HG03558 (cell line): ENCODE measurements around the gene CRIM1.

Experiments used
- ATAC-seq: cut with Tn5 transposase; IDR thresholded peaks from one replicate; pipeline ENCODE4 v1.9.1; 2021; ENCODE audit warnings: moderate number of reproducible peaks; ENCODE audit not compliant: unreplicated experiment; ENCODE audit errors: extremely low read depth

Gene CRIM1

DNA sequence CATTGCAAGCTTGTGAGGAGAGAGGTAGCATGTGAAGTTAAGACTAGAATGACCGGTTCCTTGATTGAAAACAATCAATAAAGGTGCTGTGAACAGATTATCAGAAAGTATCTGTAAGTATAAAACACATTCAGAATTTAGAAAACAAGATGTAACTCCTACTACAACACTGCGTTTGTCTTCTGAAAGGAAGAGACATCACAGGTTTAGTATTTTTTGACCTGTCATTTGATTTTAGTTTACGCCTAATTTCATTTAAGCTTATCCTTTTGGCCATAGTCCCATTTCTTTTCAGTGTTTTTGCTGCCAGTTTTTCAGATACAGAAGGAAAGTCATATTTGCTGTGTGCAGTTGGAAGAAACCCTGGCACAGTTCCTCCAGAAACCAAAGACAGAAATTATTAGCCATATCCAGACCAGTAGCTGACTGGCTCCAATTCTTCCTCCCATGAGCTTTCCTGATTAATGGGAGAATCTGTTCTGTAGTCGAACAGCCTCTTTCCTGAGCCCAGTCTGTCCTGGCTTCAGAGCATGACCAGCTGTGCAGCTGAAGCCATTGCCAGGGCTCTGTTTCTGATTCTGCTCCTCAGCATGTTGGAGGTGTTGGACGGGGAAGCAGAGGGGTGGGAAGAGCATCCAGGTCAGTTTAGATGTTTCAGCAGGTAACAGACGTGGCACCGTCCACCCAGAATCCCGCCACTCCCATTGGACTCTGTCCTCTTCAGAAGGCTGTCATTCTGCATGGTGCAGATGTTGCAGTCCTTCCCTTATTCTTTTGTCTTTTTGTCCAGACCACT lies 61.0 kb downstream of the CRIM1 start:
- no peak for ATAC-seq

DNA sequence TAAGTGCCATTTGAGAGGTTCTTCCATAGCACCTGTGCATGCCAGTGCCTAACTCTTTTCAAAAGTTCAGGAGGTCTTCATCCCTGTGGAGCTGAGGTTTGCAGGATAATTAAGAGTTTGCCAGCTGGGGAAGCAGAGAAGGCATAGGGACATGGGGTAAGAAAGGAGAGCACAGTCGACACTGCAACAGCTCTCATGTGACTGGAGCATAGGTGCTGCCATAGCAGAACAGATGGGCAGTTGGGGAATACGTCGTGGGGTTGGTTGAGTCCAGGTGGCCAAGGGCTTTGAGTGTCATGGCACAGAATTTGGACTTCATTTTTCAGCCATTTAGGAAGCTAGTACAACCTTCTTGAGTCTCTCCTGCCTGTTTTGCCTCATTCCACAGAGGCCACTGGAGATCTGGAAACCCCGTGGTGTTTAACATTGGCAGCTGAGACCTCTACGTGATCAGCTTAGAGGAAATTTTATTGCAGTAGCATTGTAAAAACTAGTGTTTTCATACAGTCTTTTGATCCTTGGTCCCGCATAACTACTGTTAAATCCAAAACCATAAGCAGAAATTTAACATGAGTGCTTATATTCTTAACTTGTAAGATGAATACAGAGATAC lies 65.1 kb downstream of the CRIM1 start:
- no peak for ATAC-seq

DNA sequence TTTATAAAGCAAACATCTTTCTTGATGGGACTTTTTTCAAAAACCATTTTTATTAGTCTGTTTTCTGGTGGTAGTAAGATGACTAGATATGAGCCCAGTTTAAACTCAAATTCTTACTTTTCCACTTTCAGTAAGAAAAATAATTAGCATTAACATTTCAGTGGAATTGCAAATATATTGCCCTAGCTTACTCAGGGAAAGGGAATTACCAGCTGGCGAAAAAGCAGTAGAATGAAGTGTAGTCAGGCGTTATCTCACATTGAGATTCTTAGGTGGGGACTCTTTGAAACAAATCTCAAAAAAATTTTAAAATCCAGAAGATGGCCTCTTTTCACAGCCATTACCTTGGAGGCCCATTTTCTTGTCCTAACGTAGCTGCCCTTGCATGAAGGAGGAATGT lies 65.8 kb downstream of the CRIM1 start:
- ATAC-seq, result no peak

DNA sequence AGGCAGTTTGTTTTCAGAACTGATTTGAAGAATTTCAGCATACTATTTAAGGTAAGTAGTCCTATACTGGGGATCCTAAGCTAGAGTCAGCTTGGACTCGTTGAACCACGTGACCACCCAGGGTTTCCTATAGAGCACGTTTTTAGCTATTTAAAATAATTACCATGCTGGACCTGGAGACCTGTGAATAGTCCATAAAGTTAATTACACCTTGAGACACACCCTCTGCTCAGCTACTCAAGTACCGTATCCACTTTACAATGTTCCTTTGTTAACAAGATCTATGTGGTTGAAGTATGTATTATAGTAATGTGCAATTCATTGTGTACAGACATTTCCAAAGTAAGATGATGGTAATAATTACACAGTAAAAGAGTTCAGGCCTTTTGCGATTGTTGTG lies 67.6 kb downstream of the CRIM1 start:
- no peak for ATAC-seq

DNA sequence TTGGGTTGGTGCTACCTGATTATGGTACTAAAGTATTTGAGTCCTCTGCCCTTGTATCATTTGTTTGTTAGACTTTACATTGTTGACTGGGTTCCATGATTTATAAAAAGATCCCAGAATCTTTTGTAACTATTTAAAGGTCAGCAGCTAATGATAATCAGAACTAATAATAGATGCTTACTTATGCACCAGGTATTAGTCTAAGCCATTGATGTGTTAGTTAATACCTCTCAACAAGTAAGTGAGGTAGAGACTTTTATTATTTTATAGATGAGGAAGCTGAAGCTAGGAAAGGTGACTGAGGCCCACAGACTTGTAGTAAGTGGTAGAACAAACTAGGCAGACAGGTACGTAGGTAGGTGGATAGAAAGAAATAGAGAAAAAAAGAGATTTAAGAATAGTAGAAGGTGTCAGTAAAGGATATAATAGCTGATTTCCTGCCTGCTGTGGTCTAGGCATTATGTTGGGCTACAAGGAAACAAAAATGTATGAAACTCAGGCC lies 68.1 kb downstream of the CRIM1 start:
- ATAC-seq, result no peak

DNA sequence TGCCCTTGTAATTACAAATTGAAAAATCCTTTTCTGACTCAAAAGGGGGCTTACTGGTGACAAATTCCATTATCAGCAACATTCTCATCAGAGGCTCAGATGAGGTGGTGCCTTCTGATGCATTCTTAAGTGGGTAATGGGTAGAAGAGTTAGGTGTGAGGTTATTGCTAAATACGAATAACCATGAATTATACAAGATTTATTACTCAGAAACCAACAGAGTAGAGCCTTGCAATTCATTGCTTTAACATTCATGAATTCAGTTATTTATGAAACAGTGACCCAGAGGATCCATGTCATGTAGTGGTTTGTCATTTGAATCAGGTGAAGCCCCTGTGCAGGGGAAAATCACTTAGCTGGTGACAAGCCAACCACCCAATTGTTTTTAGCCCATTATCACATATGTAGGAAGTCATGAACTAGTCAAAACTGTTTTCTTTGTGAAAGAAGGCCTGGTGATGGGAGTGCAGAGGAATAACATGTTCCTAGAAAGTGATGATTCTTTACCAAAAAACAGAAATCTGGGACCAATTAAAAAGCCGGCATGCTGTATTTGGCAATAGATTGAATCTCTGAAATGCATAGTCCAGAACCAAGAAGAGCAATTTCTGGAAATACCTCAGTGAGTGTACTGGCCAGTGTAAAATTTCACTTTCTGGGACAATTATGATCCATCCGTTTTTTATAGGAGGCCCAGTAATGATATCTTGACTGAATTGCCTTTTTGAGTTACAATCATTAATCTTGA lies 70.2 kb downstream of the CRIM1 start:
- no peak for ATAC-seq

DNA sequence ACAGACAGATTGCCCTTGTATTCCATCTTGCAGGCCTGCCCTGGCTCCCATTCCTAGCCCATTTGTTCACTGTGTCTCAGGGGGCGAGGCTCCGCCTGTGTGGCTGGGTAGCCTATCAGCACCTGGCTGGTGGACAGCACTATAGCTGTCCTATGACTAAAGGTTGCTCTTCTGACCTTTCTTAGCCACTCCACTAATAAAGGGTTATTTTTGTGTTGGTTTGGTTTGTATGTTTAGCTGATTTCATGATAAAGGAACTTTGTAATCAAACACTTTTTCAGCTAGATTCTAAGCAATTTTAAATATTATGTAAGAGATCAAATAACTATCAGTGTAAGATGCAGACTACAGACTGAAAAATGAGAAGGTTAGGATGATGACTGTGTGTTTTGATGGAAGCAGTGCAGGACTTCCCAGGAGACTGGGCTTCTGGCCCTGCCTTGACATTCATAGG lies 72.2 kb downstream of the CRIM1 start:
- ATAC-seq, result no peak

DNA sequence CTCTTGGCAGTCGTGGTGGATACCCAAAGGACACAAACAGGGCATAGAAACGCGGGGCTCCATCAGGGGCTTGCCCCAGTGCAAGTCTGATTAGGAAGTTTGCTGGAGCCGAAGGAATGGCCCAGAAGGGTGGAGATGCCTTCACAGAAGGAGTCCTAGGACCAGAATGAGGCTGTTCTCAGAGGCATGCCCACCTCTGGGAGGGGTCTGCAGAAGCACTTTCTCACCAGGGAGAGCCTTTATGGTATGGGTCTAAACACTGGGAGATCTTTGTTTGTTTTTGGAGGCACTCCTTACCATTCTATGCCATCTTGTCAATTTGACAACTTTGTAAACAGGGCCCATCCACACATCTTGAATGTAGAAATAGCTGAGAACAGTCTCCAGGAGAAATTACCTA lies 75.0 kb downstream of the CRIM1 start:
- ATAC-seq, result no peak

DNA sequence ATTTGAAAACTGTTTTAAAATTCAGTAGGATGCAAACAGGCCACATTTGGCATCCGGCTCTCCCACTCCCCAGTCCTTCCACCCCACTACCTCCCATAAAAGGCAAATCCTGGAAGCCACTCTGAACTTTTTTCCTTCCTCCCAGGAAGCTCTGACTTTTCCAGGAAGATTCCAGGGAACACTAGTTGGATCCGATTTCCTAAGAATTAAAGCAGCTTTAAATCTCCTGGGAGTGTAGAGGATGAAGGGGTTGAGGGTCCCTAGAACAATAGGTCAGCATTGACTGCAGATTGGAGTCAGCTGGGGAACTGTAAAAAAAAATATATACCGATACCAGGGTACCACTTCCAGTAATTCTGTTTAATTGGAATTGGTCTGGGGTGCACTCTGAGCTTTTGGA lies 76.9 kb downstream of the CRIM1 start:
- no peak for ATAC-seq

DNA sequence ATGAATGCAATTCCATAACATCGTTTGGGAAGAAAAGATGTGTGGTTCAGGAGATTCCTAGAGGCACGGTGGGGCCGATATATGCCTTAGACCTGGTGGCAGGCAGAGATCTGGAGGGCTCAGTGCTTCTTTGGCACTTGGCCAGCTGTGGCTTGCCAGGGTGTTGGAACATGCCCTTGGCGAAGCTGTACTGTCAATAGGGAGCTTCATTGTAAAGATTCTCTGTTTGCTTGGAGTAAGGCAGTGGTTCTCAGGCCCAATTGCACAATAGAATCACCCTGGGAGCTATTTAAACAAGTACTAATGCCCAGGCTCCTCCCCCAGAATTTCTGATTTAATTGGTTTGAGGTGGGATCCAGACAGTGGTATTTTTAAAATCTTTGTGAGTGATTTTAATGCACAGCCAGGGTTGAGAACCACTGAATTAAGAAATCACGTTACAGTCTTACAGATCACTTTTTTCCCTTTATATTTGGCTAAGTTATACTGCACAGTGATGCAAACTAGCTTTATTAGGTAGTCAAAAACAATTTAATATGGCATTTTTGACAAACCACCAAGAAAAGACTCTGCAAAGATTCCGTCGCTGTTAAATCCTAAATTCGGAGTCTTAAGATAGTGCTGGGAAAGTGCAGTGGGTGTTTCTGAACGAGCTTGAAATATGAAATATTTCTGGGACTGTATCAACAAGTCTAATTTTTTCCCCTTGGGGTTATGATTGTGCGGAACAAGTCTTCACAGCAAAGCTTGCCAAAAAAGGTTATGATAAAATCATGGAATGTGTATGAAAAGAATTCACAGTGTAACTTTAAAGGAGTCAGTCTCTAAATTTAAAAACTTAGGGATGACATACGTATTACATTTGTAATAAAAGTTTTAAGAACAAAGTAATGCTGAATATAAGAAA lies 78.0 kb downstream of the CRIM1 start:
- ATAC-seq, result no peak

DNA sequence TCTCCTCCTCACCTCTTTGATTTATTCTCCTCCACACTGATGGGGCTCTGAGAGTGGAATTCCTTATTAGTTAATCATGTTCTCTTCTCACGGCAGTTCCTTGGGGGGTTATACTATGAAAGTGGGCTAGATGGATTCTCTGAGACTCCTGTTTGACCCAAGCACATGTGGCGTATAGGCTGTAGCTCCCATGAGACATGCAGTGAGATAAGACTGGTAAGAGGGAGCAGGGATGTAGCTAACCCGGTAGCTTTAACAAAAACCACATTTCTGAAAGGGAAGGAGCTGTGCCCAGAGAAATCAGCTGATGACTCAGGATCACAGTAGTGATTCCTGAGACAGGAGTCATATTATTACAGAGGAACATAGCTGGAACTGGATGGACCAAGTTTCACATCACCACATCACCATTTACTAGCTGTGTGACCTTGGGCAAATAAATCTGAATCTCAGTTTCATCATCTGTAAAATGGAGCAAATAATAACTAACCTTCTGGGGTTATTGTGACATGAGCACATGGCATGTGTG lies 82.9 kb downstream of the CRIM1 start:
- no peak for ATAC-seq

DNA sequence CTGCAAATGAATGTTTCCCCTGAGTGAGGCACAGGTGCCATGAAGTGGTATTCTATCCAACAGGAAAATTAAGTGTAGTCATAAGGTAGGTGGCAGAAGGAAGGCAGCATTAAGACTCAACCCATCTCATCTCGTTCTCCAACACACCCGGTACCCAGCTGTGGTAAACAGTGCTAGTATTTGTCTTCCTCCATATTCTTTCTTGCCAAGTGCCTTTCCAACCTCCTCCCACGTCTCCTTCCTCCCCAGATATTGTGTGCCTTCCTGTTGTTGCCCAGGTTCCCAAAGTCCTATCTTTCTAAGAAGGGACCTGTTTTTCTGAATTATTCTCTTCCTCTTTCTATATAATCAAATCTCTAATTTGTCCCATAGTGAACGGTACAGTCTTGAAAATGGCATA lies 83.5 kb downstream of the CRIM1 start:
- ATAC-seq, result no peak

DNA sequence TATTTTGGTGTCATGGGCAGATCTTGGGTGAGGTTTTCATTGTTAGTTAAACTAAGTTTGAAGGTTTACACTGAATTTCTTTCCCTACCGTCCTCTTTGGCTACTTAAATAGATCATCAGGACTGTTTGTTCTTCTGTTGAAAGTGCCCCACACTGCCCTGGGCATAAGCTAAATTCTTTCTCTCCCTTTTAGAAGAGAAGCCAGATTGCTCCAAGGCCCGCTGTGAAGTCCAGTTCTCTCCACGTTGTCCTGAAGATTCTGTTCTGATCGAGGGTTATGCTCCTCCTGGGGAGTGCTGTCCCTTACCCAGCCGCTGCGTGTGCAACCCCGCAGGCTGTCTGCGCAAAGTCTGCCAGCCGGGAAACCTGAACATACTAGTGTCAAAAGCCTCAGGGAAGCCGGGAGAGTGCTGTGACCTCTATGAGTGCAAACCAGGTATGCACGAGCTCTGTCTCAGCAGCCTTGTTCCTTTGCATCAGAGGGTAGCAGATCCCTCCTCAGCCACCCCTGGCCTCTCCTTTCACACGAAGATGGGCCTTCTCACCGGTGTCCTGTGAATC lies 85.6 kb downstream of the CRIM1 start:
- ATAC-seq, result no peak

DNA sequence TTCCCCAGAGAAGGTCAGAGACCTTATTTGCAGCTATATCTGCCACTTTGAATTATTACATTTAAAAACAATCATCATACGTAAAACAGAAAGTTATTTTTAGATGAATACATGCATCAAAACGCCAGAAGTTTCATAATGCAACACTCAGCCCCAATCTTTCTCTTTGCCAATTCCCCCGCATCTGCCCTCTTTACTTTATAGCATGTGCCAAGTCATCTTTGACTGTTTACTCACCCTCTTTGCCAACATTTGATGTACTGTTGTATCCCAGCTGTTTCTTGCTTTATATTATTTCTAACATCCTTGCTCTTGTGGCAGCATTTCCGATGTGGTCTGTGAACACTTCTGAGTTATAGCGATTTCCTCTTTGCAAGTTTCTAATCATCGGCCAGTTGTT lies 86.2 kb downstream of the CRIM1 start:
- ATAC-seq, result no peak

DNA sequence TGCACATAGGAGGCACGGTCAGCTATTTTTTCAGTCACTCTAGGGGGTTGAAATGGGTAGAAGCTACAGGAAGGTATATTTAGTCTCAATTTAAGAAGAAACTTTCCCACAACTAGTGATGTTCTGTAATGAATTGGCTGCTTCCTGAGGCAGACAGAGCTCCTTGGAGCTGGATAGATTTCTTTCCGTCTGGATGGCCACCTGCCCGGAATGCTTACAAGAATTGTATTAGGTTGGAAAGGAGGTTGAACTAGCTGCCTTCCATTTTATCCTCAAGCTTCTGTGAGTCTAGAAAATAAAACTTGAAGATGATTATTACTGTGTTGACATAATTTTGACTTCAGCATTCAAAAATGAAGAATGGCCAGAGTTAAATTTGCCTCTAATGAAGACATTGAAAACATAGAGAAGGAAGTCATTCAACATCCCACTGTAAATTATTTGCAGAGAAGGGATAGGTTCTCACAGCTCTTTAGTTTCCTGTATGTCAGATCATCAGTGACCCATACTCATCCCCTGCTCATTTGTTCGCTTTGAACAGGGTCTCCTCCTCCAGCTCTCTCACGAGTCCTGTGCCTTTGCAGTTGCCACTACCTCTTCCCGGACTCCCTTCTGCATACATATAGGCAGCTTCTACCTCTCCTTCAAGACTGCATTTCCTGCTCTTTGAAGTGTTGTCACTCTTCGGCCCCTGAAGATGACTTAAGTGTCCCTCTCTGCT lies 88.8 kb downstream of the CRIM1 start:
- no peak for ATAC-seq

DNA sequence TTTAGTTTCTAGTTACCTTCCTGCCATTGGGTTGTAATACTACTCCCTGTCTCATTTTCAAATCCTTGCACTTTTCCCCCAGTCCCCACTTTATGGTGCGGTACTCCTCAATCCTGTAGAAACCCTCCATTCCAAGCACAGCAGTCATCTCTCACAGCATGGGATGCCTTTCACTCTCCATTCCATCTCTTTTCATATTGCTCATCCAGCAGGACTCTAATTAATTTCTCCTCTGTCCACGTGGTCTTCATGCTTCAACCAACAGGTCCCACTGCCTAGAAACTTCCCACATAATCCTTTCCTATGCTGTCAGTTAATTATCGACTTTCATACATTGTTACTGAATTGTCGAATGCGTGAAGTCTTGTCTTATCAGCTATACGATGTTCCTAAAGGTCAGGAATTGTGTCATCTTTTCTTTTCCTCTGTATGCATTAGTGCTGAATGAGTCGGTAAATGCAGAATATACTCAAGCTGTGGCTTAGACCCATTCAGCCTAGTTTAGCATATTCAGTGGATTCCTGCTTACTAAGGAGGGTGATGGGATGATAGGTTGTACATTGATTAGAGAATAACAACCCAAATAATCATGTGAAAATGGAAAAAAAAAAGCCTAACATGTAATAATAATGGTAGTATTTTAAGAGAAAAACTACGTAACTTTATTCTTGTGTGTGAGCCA lies 89.7 kb downstream of the CRIM1 start:
- ATAC-seq, result no peak

DNA sequence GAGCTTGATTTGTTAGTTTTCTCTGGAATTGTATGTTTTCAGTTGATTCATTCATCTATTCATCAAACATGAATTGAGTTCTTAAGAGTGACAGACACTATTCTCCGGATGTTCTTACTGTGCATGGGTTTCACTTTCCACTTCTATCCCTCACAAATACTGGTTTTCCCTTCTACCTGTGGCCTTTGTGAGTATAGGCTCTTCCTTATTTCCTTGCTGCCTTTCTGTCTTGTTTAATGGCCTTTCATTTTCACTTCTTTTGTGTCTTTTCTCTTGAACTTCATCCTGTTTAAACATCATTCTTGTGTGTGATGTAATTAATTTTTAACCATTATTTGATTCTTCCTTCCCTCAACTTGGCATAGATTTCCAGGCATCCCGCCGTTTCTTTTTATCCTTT lies 90.7 kb downstream of the CRIM1 start:
- no peak for ATAC-seq

DNA sequence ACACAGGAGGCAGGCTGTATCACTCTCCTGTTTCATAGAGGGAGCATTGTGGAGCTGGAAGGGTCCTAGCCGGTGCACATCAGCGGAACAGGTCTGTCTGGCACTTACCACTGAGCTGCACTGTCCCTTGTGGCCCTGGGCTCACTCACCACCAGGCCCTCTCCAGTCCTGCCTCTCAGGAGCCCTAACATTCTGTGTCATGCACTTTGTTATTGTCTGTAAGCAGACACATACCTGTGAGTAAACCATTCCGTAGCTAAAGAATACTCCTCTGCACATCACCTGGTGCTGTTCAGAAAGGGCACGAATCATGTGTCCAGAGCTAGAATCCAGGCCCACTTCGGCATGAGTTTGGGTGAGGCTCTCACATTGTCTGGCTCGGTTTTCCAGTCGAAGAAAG lies 93.6 kb downstream of the CRIM1 start:
- no peak for ATAC-seq
